NCI-H2196 treated with DMSO at 0.1 percent for 48 hours (cell line): ENCODE data around the gene SYNJ2.

Experiments used
- DNase-seq: peaks from one replicate; lab custom pipeline; 2025; ENCODE audit not compliant: unreplicated experiment; lab: John Stamatoyannopoulos, UW

SYNJ2 gene

DNA sequence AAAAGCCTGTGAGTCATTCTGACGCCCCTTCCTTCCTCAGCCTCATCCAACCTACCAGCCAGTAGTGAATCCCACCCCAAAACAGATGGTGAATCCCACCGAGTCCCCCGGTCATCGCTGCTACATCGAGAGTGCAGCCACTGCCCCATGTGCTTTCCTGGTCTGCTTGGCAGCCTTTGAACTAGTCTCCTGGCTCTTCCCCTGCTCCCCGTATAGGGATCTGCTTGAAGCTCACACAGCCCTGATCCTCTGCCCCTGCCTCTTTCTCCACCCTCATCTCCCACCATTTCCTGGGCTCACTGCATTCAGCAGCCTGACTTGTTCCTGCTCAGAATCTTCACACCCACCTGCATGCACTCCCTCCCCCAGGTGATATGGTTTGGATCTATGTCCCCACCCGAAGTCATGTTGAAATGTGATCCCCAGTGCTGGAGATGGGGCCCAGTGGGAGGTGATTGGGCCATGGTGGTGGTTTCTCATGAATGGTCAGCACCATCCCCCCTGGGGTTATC is 14.6 kb downstream of the SYNJ2 start:
- no peak for DNase-seq

DNA sequence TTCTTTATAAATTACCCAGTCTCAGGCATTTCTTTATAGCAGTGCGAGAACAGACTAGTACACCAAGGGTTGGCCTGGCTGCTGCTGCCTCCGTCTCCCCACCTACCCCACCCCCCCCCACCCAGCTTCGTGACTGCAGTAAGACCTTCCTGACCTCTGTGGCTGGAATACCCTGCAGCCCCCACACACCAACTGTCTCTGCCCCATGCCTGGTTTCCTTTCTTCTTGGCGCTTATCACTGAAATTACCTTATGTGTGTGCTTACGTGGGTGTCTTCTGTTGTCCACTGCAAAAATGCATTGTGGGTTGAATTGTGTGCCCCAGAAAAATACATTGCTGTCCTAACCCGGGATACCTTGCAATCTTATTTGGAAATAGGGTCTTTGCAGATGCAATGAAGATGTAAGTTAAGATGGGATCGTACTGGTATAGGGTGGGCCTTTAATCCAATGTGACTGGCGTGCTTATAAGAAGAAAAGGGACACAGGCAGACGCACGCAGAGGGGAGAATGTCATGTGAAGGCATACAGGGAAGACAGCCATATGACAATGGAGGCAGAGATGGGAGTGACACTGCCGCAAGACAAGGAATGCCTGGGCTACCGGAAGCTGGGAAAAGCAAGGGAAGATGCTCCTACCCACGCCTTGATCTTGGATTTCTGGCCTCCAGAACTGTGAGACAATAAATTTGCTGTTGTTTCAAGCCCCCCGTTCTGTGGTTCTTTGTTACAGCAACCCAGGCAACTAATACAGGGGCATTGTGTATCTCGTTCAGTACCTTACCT is 15.4 kb downstream of the SYNJ2 start:
- no peak for DNase-seq

DNA sequence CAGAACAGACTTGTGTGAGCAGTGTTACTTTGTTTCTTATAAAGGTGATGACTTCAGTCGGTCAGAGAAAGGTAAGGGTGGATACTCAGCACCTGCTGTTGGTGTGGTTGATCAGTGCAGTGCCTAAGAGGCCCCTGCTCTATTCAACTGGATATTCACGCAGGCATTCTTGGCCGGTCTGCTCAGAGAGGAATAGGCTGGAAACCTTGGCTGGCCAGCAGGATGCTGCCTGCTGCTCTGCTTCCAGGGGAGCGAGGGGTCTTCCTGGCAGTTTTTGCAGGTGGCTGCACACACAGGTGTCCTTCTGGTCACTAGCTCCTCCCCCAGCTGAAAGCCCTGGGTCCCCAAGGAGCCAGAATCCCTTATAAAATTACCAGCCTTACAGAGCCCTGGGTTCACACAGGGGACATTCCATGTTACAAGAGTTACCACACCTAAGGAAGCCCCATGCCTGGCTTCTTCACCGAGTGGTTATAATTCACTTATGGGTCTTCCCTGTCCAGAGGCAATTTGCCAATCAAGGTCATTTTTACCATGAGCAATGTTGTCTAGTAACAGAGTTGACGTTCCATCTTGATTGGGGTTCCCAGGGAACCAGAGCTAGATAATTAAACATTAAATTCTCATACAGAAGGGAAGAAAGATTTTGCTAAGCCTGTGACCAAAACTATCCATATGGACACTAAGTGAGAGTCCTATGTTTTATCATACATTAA is 16.4 kb downstream of the SYNJ2 start:
- DNase-seq: no peak

DNA sequence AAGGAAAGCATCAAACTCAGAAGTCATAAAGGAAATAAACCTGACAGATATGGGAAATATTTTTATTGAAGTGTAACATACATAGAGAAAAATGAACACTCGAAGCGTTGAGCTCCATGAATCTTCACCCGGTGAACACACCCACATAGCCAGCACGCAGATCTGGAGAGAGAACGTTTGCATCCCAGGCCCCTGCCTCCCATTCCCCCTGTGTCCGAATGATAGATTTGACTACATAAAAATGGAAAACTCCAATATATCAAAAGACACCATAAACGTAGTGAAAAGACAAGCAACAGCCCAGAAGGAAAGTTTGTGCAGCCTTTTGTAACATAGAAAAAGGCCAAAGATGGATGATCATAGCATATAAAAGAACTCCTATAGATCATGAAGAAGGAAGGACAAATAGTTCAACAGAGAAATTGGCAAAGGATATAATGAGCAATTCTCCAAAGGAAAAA is 17.1 kb downstream of the SYNJ2 start:
- no peak for DNase-seq

DNA sequence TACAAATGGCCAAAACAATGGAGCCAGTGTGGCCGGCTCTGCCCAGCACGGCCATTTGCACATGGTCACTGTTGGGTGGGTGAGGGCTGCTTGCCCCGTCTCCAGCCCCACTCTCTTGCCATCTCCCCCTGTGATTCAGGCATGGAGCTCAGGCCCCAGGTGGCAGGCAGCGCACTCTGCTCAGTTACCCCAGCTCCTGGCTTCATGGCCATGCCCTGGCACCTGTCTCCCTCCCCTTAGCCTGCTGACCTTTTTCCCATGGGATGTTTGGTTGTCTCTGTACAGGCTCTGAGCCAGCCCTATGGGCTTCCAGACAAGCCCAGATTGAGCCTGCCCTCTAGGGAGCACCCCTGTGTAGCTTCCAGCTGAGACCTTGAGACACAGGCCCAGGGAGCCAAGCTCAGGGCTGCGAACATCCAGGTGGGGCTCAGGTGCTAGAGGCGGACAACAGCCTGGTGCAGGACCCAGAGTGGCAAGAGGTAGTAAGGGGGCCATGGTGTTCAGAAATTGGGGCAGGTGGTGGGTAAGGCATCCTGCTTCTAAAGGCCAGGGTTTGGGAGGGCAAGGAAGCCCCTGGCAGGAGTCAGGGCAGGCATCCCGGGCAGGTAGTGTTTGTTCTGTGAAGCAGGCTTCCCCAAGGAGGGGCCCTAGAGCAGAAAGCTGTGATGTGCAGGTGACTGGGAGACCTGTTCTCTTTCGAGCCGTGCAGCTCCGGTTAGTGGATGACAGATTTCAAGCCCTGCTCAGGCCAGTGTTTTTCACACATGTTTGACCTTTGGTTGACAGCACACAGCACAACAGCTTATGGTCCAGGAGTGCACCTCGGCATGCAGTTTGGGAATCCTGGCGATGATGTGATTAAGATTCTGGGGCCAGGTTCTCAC is 17.7 kb downstream of the SYNJ2 start:
- DNase-seq: no peak

DNA sequence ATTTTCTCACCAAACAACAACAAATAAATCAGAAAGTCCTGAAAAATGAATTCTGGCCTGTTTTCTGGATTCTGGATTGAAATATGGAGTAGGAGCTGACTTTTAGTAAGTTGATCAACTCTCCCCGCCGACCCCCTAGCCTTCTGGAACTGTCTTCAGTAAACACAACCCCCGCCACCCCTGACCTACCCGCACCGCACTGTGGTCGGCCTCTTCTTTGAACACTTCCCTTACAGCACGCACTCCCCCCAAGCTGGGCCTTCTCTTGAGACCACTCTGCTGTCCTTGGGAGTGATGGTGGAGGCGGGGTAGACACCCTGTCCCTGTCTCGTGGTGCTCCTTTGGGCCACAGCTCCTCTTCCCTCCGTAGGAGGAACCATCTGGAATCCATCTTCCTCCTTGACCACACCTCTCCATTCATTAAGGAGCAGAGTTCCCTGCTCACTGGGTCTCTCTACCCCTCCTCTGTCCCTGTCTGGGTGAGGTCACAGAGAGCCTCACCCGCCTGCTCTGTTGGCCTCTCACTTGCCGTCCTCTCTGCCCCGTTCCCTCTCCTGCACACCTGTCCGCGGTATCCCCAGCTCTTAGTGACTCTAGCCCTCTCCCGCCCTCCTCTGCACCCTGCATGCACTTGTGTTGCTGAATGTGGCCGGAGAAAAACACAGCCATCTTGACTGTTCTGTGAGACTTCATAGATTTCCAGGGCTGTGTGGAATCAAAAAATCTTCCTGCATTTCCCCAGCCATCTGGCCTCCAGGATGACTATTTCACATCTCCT is 19.1 kb downstream of the SYNJ2 start:
- no peak for DNase-seq

DNA sequence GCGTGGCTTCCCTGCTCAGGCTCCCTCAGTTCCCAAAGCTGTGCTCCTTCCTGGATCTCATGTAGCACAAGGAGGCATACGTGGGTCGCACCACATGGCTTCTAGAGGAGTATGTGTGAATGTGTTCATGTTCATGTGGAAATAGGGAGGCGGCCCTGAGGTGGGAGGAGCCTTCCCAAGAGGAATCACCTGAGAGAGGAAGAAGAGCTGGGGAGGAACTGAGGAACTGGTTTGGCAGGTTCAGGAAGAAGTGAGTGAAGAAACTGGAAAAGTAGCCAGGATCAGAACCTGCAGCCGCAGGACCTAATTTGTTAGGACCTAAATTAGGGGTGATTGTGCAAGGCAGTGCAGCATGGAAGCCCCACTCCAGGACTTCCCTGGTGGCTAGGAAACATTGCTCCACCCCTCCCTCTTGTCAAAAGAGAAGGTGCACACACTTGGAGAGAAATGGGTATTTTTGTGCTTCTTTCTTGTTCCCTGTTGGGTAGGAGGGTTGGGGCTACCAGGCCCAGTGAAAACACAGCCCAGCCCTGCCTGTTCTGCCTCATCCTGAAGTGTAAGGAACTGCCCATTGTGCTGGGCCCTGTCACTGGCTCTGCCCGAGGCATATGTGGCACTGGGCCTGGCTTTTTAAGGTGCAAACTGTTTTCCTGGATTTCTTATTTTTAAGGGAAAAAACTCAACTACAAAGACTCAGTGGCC is 20.7 kb downstream of the SYNJ2 start:
- DNase-seq: no peak

DNA sequence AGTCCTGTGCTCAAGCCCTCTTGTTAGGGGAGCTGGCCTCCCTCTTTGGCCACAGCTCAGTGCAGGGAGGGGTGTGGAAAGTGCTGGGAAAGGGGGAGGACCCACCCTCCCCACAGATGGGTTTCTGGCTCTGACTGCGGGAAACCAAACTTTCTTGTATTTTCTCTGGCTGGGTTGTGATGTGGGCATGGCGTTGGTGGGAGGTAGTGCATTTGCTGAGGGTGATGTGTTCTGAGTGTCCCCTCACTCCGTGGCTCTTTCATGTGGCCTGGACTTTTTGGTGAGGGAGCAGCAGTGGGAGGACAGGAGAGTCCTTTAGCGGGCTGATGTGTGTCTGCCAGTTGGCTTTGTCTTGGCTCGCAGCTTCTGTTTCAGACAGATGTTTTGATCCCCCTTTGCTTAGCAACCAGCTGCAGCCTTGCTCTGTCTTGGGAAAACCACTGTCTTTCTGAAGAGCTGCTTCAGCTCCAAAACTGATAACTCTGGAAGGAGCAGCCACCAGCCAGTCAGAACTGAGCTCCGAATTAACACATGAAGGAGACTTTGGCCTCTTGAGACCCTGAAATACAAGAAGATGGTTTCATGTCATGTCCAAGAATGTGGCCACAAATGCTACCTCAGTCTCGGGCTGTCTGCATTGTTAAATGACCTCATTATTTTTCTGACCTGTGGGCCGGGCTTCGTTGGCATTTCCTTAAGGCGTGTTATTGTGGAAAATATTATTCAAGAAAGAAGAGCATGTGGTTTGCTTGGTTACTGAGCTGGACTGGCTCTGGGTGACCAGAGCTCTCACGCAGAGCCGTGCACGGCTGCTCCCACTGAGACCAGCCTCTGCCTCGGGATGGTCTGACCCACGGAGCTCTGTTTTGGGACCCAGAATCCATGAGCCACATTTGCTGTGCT is 21.5 kb downstream of the SYNJ2 start:
- no peak for DNase-seq

DNA sequence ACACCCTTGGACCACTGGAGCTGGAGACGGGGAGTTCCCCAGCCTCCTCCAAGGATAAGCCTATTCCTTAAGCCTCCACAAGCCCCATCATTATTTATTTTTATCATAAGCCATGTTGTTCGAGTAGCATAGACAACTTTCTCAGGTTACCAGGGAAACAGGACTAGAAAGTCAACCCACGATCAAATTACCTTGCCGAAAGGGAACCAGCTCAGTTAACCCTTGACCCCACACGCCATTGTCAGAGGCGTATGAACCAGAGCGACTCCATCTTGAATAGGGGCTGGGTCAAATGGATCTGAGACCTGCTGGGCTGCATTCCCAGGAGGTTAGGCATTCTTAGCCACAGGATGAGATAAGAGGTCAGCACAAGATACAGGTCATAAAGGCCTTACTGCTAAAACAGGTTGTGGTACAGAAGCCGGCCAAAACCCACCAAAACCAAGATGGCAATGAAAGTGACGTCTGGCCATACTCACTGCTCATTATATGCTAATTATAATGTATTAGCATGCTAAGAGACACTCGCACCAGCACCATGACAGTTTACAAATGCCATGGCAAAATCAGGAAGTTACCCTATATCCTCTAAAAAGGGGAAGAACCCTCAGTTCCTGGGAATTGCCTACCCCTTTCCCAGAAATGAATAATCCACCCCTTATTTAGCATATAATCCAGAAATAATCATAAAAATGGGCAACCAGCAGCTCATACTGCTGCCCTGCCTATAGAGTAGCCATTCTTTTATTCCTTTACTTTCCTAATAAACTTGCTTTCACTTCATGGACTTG is 22.4 kb downstream of the SYNJ2 start:
- no peak for DNase-seq

DNA sequence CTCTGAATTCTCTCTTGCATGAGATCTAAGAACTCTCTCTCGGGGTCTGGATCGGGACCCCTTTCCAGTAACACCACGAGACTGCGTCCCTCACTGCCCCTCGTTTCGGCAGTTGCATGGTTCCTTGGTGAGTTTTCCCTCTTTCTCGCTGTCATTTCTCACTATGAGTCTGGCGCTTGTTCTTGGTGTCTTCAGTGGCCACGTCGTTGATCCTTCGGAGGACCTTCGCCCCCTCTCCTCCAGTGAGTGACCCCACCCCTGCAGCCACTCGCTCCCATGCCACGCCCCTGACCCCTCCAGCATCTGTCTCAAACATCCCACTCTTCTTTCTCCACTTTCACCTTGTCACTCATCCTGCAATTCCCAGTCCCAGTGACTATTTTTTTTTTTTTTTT is 23.0 kb downstream of the SYNJ2 start:
- DNase-seq: no peak

DNA sequence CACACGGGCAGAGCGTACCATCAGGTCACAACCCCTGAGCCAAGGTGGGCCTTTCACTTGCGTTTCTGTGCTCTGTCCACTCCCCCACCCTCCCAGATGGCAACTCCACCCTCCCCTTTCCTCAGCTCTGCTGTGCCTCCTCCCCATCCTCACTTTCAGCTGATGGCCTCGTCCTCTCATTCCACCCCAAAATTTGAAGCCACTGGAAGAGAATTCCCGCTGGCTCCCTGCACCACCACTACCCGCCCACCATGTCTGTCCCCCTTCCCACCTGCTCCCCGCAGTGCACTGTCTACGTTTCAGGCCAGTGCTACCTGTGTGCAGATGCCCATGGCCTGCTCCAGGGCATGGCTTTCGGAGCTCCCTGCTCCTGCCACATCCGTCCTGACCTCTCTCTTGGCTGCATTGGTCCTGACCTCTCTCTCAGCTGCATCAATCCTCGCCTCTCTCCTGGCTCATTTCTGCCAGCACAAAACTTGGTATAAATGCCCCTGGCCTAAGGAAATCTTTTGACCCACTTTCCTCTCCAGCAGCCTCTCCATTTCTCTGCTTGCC is 24.0 kb downstream of the SYNJ2 start:
- no peak for DNase-seq

DNA sequence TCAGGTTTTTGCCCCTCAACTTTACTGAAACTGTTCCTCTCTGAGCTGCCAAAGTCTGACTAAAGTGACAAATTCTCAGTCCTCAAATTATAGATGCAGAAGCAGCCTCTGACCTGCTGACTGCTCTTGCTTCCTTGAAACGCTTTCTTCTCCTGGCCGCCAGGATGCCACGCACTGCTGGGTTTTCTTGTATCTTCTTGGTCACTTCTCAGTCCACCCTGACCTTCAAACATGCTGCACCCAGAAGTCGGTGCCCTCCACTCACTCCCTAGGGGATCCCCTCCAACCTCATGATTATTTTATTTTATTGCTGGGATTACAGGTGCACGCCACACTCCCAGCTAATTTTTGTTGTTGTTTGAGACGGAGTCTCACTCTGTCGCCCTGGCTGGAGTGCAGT is 24.7 kb downstream of the SYNJ2 start:
- no peak for DNase-seq

DNA sequence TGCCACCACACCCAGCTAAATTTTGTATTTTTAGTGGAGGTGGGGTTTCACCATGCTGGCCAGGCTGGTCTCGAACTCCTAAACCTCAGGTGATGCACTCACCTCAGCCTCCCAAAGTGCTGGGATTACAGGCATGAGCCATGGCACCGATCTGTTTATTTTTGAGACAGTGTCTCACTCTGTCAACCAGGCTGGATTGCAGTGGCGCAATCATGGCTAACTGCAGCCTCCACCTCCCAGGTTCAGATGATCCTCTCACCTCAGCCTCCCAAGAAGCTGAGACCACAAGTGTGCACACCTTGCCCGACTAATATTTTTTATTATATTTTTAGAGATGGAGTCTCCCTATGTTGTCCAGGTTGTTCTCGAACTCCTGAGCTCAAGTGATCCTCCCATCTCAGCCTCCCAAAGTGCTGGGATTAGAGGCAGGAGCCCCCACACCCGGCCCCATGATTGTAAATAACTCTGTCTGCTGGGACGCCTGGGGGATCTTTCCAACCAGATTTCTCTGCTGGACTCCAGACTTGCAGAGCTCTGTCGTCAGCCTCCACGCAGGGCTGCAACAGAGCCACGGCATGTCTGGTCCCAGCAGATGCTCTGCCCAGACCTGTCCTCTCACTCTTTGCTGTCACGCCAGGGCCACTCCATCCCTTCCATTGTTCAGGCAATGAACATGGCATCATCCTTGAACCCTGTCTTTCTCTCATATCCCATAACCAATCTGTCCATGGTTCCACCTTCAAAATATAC is 25.3 kb downstream of the SYNJ2 start:
- no peak for DNase-seq

DNA sequence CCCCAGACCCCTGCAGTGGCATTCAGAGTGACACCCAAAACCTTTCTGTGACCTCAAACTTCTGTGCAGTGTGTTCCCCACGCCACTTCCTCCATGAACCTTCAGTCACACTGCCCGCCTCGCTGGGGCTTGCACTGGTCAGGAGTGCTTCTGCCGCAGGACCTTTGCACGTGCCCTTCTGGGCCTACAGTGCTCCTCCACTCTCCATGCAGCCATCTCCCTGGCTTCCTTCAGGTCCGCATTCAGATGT is 27.1 kb downstream of the SYNJ2 start:
- no peak for DNase-seq

DNA sequence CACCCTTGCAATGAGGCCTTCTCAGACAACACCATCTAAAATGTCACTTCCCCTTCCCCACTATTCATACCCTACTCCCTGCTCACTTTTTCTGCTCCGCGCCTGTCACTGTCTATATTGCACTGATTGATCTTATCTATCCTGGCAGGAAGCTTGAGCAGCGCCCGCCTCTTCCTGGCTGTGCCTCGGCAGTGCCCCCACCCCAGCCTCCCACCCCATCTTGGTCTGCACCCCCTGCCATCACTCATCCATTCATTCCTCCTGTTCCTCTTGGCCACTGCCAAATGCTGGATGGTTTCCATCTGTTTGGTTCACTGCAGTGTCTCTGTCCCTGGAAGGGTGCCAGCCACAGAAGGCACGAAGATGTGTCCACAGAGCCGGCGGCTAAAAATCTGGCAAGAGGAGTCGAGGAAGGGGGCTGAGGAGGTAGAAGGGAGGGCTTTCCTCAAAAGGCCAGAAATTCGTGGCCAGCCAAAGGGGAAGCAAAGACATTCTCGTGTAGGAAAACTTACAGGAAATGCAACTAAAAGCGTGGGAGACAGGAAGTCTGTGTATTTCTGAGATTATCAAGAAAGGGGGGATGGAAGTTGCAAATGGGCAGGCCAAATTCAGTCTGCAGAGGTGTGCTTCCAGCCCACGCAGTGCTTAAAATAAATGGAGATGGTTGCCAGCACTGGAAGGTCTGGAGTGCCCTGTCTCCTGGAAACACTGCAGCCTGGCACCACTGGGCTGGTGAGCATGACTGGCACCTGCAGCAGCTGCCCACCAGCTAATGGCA is 27.6 kb downstream of the SYNJ2 start:
- no peak for DNase-seq

DNA sequence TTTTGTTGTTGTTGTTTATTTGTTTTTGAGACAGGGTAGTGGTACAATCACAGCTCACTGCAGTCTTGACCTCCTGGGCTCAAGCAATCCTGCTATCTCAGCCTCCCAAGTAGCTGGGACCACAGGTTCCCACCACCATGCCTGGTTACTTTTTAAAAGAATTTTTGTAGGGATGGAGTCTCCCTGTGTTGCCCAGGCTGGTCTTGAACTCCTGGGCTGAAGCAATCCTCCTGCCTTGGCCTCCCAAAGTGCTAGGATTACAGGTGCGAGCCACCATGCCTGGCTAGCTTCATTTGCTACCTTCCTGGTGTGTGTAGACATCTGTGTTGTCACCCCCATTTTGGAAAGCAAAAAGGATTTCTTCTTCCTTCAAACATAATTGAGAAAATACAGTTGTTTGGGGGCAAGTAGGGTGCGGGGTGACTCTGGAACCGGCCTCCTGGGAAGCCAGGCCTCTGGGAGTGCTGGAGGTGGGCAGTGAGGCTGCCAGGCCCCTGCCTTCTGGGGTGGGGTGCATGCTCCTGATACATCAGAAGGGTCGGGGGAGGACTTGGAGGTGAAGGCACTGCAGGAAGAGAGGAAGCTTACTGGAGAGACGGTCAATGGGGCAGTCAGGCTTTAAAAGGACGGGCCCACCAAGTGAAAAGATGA is 28.4 kb downstream of the SYNJ2 start:
- DNase-seq: no peak
